A673 (cell line): Measurements from ENCODE around the gene P2RY12. TPM values are rescaled to one million over a fixed set of nuclear protein-coding genes. Genes with fewer than 3 reads are reported as not detected.

Source experiments
- BruUV-seq: library from RNA; stranded (reverse); fragments of 400-500 nt; replicated peaks from 2 replicates; lab custom pipeline; 2021; lab: Mats Ljungman, UMichigan
- CTCF ChIA-PET: fragments of 300-600 bp; sonication (Branson Sonifier 250); formaldehyde crosslinking; loops from one replicate; lab custom pipeline; 2022; ENCODE audit warnings: antibody characterized with exemption; lab: Charles Lee
- POLR2A ChIA-PET: fragments of 300-600 bp; sonication (Branson Sonifier 250); formaldehyde crosslinking; loops from one replicate; lab custom pipeline; 2022; ENCODE audit warnings: antibody characterized with exemption; ENCODE audit not compliant: low non-redundant PET; lab: Charles Lee
- DNase-seq: peaks from one replicate; pipeline ENCODE4 v3.0.0-alpha.2; 2015; ENCODE audit warnings: low spot score
- H3K27ac ChIP-seq: fragments of 200-600 bp; sonication (generic); 2 replicates; pipeline ENCODE4 v1.5.1; 2016; ENCODE audit warnings: mixed run types, low read depth, mild to moderate bottlenecking, mixed read lengths, antibody characterized with exemption, low read length; ENCODE audit not compliant: poor library complexity, severe bottlenecking
- H3K27me3 ChIP-seq: fragments of 200-600 bp; sonication (generic); replicated peaks from 2 replicates; pipeline ENCODE4 v1.6.1; 2017; ENCODE audit warnings: mixed run types, low read depth, mild to moderate bottlenecking, mixed read lengths, antibody characterized with exemption, low read length; ENCODE audit not compliant: insufficient read depth, poor library complexity
- H3K36me3 ChIP-seq: fragments of 200-600 bp; sonication (generic); 2 replicates; pipeline ENCODE4 v1.6.1; 2016; ENCODE audit warnings: mixed run types, mild to moderate bottlenecking, mixed read lengths, antibody characterized with exemption, low read length; ENCODE audit not compliant: insufficient read depth, poor library complexity, severe bottlenecking
- H3K4me1 ChIP-seq: fragments of 200-600 bp; sonication (generic); 2 replicates; pipeline ENCODE4 v1.6.1; 2017; ENCODE audit warnings: mixed run types, mild to moderate bottlenecking, mixed read lengths, antibody characterized with exemption, low read length; ENCODE audit not compliant: insufficient read depth, poor library complexity, severe bottlenecking
- H3K4me3 ChIP-seq: fragments of 200-600 bp; sonication (generic); 2 replicates; pipeline ENCODE4 v1.5.1; 2016; ENCODE audit warnings: low read depth, mixed run types, mild to moderate bottlenecking, mixed read lengths, low read length; ENCODE audit not compliant: poor library complexity, severe bottlenecking
- H3K9me3 ChIP-seq: fragments of 200-600 bp; sonication (generic); 2 replicates; pipeline ENCODE4 v1.6.1; 2016; ENCODE audit warnings: mixed run types, low read depth, mild to moderate bottlenecking, mixed read lengths, antibody characterized with exemption, low read length; ENCODE audit not compliant: poor library complexity, severe bottlenecking
- EZH2 ChIP-seq: fragments of 200-600 bp; sonication (generic); IDR thresholded peaks from 2 replicates; pipeline ENCODE4 v1.6.1; 2017; ENCODE audit warnings: borderline replicate concordance, low read depth, mild to moderate bottlenecking, mixed read lengths, antibody characterized with exemption, low read length; ENCODE audit not compliant: poor library complexity, severe bottlenecking
- intact Hi-C: fragments of 100-400 bp; cut with micrococcal nuclease; formaldehyde crosslinking; loops from one replicate; pipeline ENCODE4 v1.10.0; 2022; ENCODE audit not compliant: unreplicated experiment
- total RNA-seq: library from RNA; stranded (reverse); gene quantifications from 2 replicates; pipeline ENCODE4 v1.2.3, GENCODE V29; 2021
- TF ChIP-seq, protein P1 (sequence below): fragments of 300-800, 200-600 bp; sonication (generic); conservative IDR thresholded peaks from 2 replicates; pipeline ENCODE4 v1.5.1; 2017; ENCODE audit warnings: low read depth, mild to moderate bottlenecking, antibody characterized with exemption, low read length, moderate library complexity, mixed read lengths

Gene P2RY12
- total RNA-seq, 1 experiment from 2014 or later: not detected

DNA sequence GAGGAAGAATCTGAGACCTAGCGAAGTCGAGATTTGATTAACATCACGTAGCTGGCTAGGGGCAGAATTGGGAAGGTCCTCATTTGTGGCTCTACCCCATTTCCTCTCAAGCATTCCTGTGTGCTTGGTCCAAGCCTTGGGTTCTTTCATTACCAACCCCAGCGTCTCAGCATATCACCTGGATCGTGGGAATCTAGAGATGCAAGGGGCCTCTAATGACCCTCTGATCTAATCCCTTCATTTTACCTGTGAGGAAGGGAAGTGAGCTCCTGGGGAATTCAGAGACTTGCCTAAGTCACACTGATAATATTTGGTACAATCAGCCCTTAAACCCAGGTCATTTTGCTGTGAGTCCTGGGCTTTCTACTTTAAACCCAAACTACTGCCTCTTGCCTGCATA, 70.0 kb downstream of the P2RY12 start:
- Histone ChIP-seq H3K36me3 (no peaks in the 10 kb centered on the region), H3K27ac (no peak overlapping the region), H3K4me1 (peaks cover under 1% of the 10 kb centered on the region), H3K27me3 (no peaks in the 10 kb centered on the region), H3K4me3 (no peak overlapping the region), H3K9me3 (no peaks in the 10 kb centered on the region)
- DNase-seq: no peak
- intact Hi-C loops: no loop called here
- ChIA-PET POLR2A (no interaction called here), CTCF (no interaction called here)
- no TSS peak for BruUV-seq
- TF ChIP-seq, protein P1, sequence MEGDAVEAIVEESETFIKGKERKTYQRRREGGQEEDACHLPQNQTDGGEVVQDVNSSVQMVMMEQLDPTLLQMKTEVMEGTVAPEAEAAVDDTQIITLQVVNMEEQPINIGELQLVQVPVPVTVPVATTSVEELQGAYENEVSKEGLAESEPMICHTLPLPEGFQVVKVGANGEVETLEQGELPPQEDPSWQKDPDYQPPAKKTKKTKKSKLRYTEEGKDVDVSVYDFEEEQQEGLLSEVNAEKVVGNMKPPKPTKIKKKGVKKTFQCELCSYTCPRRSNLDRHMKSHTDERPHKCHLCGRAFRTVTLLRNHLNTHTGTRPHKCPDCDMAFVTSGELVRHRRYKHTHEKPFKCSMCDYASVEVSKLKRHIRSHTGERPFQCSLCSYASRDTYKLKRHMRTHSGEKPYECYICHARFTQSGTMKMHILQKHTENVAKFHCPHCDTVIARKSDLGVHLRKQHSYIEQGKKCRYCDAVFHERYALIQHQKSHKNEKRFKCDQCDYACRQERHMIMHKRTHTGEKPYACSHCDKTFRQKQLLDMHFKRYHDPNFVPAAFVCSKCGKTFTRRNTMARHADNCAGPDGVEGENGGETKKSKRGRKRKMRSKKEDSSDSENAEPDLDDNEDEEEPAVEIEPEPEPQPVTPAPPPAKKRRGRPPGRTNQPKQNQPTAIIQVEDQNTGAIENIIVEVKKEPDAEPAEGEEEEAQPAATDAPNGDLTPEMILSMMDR: no peak
- no peak for TF ChIP-seq EZH2

DNA sequence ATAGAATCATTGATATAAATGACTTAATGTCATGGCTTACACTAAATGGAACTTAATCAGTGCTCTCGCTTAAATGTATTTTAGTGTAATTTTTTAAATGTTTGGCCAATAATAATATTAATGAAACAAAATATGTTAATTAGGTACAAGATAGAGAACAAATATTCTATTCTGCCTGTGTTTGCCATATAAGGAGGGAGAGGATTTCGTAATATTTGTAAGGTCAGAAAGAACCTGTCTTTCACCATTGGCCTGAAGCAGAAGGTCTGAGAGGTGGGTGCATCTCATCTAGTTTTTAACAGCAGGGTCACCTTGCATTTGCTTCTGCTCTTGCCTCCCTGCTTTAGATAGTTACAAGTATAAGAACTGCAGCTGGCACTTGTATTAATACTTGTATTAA, 70.4 kb downstream of the P2RY12 start:
- no TSS peak for BruUV-seq
- Histone ChIP-seq H3K36me3 (no peaks in the 10 kb centered on the region), H3K4me1 (no peaks in the 10 kb centered on the region), H3K27me3 (no peaks in the 10 kb centered on the region), H3K27ac (no peak overlapping the region), H3K4me3 (no peak overlapping the region), H3K9me3 (no peaks in the 10 kb centered on the region)
- DNase-seq: no peak
- TF ChIP-seq EZH2: no peak
- TF ChIP-seq, protein P1: no peak
- intact Hi-C loops: no loop called here
- CTCF ChIA-PET: no interaction called here
- POLR2A ChIA-PET: no interaction called here

DNA sequence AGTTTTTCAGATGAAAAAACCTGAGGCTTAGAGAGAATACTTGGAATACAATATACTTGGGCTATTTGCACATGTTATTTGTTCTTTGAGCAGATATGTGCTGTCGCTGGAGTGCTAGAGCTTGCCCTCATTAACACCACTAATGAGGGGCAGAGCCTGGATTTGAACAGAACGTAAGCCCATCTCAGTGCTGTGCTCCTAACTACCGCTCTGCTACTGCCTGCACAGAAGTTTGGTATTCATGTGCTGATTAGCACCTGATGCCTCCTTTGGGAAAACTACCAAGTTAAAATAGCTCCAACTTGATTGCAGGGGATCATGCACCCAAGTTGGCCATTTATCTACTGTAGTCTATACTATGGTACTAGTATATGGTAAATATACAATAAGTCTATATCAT, 71.6 kb downstream of the P2RY12 start:
- Histone ChIP-seq H3K36me3 (no peaks in the 10 kb centered on the region), H3K27ac (no peak overlapping the region), H3K4me1 (no peaks in the 10 kb centered on the region), H3K9me3 (no peaks in the 10 kb centered on the region), H3K4me3 (no peak overlapping the region), H3K27me3 (no peaks in the 10 kb centered on the region)
- ChIA-PET CTCF (no interaction called here), POLR2A (no interaction called here)
- TF ChIP-seq, protein P1: no peak
- no peak for TF ChIP-seq EZH2
- no TSS peak for BruUV-seq
- intact Hi-C loops: no loop called here
- DNase-seq: no peak
